Naive thymus-derived CD8-positive, alpha-beta T cell (primary cell): ENCODE results near the gene WLS. TPM values are rescaled to one million over a fixed set of nuclear protein-coding genes. Genes with fewer than 3 reads are reported as not detected.

Experiments
- ATAC-seq, 2 donors: fragments of 150-1000 bp; cut with Tn5 transposase in 1 of 2; sonication (Bioruptor Pico), chemical (Tn5 transposase) in 1 of 2; 1 replicate in 1 of 2; 2 replicates in 1 of 2; pipeline ENCODE4 v1.10.0; 2021; ENCODE audit warnings: mild to moderate bottlenecking in 2 of 2, moderate library complexity in 2 of 2
- POLR2A ChIA-PET: fragments of 350-600 bp; sonication (Branson Sonifier 250); formaldehyde crosslinking; loops from one replicate; lab custom pipeline; 2021; ENCODE audit warnings: antibody characterized with exemption; lab: Charles Lee
- DNase-seq, 10 donors: peaks; one replicate each; pipeline versions ENCODE4 v3.0.0 to v3.0.0-alpha.2; 2020 to 2022
- H3K27ac Mint-ChIP-seq, 10 donors: one replicate each; pipeline ENCODE4 v1.8.0; 2020 to 2022; ENCODE audit warnings: mild to moderate bottlenecking in 10 of 10, mixed read lengths in 10 of 10, moderate library complexity in 4 of 10, inconsistent platforms in 1 of 10
- H3K27me3 Mint-ChIP-seq, 5 donors: one replicate each; pipeline ENCODE4 v1.8.0; 2021 to 2022; ENCODE audit warnings: mixed read lengths in 5 of 5
- H3K36me3 Mint-ChIP-seq, 3 donors: one replicate each; pipeline ENCODE4 v1.8.0; 2020 to 2022; ENCODE audit warnings: mixed read lengths in 3 of 3, mild to moderate bottlenecking in 2 of 3, inconsistent platforms in 1 of 3
- H3K4me1 Mint-ChIP-seq, 4 donors: one replicate each; pipeline ENCODE4 v1.8.0; 2021 to 2022; ENCODE audit warnings: mixed read lengths in 4 of 4
- H3K4me3 Mint-ChIP-seq, 10 donors: one replicate each; pipeline ENCODE4 v1.8.0; 2020 to 2022; ENCODE audit warnings: mild to moderate bottlenecking in 10 of 10, mixed read lengths in 10 of 10, moderate library complexity in 6 of 10, inconsistent platforms in 1 of 10
- H3K9me3 Mint-ChIP-seq, 9 donors: one replicate each; pipeline ENCODE4 v1.8.0; 2020 to 2022; ENCODE audit warnings: mixed read lengths in 9 of 9, mild to moderate bottlenecking in 3 of 9, inconsistent platforms in 1 of 9, moderate library complexity in 1 of 9
- polyA plus RNA-seq, 3 donors: library from polyadenylated mRNA; unstranded; fragments of 300-500 nt; fragmentation: Illumina TruSeq; gene quantifications; one replicate each; pipeline ENCODE4 v1.2.3, GENCODE V29; 2021
- total RNA-seq, 8 experiments: library from RNA in 2 of 8; stranded (reverse) in 2 of 8; gene quantifications; one replicate each; pipeline ENCODE4 v1.2.3 and lab custom pipeline; 2021 to 2026

WLS gene
- total and polyA plus RNA-seq, 5 experiments from 2014 or later: not detected

DNA sequence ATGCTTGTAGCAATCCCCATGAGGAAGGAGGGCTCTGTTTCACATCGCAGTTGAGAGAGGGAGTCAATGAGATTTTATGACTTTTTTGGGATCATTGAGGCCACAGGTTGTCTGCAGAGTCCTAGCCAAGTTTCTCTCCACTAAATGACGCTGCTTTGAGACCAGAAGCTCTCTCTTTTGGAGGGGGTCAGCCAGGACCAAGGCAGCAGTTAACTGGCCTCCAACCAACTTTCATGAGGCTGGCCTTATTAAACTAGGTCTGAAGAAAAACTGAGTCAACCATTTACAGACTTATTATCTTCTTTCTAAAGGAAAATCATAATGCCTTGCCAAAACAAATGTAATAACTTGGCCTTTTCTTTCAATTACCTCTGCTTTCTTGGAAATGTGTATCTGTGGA is 8.6 kb downstream of the WLS start:
- DNase-seq: no peak
- Mint-ChIP-seq H3K4me3 (no peak overlapping the region), H3K27ac (no peak overlapping the region), H3K4me1 (no peaks in the 10 kb centered on the region), H3K36me3 (peaks cover 0 to 1% (median 0%) of the 10 kb centered on the region in 3 donors), H3K9me3 (peaks cover 0 to 3% (median 0%) of the 10 kb centered on the region in 9 donors), H3K27me3 (peaks cover 6 to 32% (median 21%) of the 10 kb centered on the region in 5 donors)
- POLR2A ChIA-PET: no interaction called here
- no peak for ATAC-seq

DNA sequence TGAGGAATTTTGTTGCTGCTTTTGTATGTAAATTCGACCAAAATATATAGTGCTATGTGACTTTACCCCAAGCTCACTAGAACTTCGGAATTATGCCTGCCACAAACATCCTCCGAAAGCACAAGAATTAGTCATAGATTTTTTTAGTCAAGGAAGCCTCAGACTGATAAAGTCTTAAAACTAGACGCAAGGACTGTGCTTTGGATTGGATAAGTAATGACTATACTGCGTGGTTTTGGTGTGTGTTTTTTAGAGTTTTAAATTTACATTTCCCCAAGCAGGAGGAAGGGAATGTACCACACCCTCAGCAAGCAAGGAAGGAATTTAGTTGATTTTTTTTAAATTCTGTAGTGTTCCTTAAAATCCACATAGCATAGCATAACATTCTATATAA is 10.3 kb downstream of the WLS start:
- POLR2A ChIA-PET: no interaction called here
- no peaks in the 10 kb centered on the region for H3K4me1 Mint-ChIP-seq
- H3K27ac Mint-ChIP-seq: no peak overlapping the region
- ATAC-seq (no peak), DNase-seq (no peak)
- peaks cover 0 to 3% (median 0%) of the 10 kb centered on the region in 9 donors for H3K9me3 Mint-ChIP-seq
- H3K27me3 Mint-ChIP-seq: peaks cover 7 to 29% (median 20%) of the 10 kb centered on the region in 5 donors
- no peak overlapping the region for H3K4me3 Mint-ChIP-seq
- peaks cover 0 to 1% (median 0%) of the 10 kb centered on the region in 3 donors for H3K36me3 Mint-ChIP-seq

DNA sequence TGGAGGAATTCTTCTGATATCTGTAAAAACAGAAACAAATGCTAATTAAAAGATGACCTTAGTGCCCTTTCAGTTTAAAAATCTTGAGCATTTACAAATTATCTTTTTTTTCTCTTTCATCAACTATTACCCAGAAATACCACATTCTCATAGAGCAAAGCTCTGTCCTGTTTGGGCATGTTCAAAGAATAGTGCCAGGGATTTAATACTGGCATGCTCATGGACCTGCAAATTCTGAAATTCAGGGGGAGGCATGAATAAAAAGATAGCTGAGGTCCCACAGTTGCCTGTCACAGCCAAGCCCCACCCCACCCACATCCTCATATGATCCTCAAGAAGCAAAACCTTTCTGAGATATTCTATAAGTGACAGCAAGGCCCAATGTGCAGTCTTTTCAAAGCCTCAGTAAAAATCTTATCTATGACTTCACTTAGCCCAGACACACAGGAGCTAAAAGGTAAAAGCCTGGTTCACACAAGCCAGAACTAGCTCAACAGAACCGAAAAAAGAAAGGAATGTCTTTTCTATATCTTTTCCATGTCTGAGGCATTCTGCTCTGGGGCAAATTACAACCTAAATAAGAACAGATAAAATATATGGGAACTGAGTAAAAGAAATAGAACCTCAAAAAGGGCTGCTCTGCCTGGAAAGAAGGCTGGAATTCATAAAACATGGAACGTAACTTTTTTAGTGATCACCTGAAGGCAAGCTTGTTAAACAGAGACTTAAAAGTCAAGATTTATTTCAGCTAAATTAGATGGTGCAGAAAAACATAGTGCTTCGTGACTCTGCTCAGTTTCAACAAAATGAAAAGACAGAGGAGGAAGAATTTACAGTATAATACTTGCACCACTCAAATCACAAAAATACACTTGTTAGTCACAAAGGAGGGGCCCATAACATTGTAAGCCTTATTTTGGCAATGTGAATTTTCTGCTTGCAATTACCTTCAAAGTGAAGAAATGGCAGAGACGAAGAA is 11.0 kb downstream of the WLS start:
- Mint-ChIP-seq H3K27ac (no peak overlapping the region), H3K36me3 (no peaks in the 10 kb centered on the region), H3K9me3 (peaks cover 0 to 3% (median 0%) of the 10 kb centered on the region in 9 donors), H3K27me3 (peaks cover 4 to 22% (median 17%) of the 10 kb centered on the region in 5 donors), H3K4me3 (no peak overlapping the region), H3K4me1 (no peaks in the 10 kb centered on the region)
- DNase-seq (no peak), ATAC-seq (no peak)
- POLR2A ChIA-PET: no interaction called here

- Mint-ChIP-seq H3K4me3 (no peak overlapping the region), H3K27me3 (peaks cover 2 to 22% (median 16%) of the 10 kb centered on the region in 5 donors), H3K36me3 (no peaks in the 10 kb centered on the region), H3K9me3 (peaks cover 0 to 3% (median 0%) of the 10 kb centered on the region in 9 donors), H3K27ac (no peak overlapping the region), H3K4me1 (no peaks in the 10 kb centered on the region)
- ATAC-seq: no peak
- no peak for DNase-seq
- POLR2A ChIA-PET: no interaction called here
Measured at GRCh38 chr1:68220420-68220819, 11.9 kb downstream of the WLS start.

GRCh38 chr1:68218490-68218889 is 13.8 kb downstream of the WLS start:
- no peak overlapping the region for H3K4me3 Mint-ChIP-seq
- H3K27ac Mint-ChIP-seq: no peak overlapping the region
- DNase-seq: no peak
- no peaks in the 10 kb centered on the region for H3K9me3 Mint-ChIP-seq
- POLR2A ChIA-PET: no interaction called here
- H3K36me3 Mint-ChIP-seq: no peaks in the 10 kb centered on the region
- H3K27me3 Mint-ChIP-seq: peaks cover 3 to 9% (median 6%) of the 10 kb centered on the region in 5 donors
- H3K4me1 Mint-ChIP-seq: no peaks in the 10 kb centered on the region
- ATAC-seq: no peak

- Mint-ChIP-seq H3K4me1 (no peaks in the 10 kb centered on the region), H3K27ac (no peak overlapping the region), H3K4me3 (no peak overlapping the region), H3K9me3 (no peaks in the 10 kb centered on the region), H3K27me3 (peaks cover 0 to 6% (median 3%) of the 10 kb centered on the region in 5 donors), H3K36me3 (no peaks in the 10 kb centered on the region)
- POLR2A ChIA-PET: no interaction called here
- no peak for ATAC-seq
- DNase-seq: no peak
Measured at GRCh38 chr1:68217618-68218017, 14.7 kb downstream of the WLS start.

DNA sequence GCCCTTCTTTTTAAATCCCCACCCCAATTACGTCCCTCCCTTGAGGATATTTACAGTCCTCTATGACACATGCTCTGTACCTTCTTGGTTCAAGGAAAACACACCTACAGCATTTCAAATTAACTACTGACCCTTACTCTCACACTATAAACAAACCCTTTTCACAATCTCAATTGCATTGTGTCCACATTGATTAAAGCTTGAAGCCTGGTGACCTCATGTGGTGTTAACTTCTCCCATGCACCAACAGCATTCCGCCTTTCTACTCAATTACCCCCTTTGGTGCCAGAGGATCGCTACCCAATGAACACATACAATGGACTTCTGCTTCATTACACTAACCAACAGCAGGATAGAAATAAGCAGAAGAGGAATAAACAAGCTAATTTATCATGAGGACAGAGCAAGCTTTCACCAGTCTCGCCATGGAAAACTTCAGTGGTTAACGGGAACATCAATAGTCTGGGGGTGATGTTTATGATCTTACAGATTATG is 15.2 kb downstream of the WLS start:
- H3K4me1 Mint-ChIP-seq: no peaks in the 10 kb centered on the region
- DNase-seq (no peak), ATAC-seq (no peak)
- H3K4me3 Mint-ChIP-seq: no peak overlapping the region
- POLR2A ChIA-PET: no interaction called here
- no peak overlapping the region for H3K27ac Mint-ChIP-seq
- H3K36me3 Mint-ChIP-seq: no peaks in the 10 kb centered on the region
- H3K9me3 Mint-ChIP-seq: no peaks in the 10 kb centered on the region
- peaks cover 0 to 8% (median 3%) of the 10 kb centered on the region in 5 donors for H3K27me3 Mint-ChIP-seq

DNA sequence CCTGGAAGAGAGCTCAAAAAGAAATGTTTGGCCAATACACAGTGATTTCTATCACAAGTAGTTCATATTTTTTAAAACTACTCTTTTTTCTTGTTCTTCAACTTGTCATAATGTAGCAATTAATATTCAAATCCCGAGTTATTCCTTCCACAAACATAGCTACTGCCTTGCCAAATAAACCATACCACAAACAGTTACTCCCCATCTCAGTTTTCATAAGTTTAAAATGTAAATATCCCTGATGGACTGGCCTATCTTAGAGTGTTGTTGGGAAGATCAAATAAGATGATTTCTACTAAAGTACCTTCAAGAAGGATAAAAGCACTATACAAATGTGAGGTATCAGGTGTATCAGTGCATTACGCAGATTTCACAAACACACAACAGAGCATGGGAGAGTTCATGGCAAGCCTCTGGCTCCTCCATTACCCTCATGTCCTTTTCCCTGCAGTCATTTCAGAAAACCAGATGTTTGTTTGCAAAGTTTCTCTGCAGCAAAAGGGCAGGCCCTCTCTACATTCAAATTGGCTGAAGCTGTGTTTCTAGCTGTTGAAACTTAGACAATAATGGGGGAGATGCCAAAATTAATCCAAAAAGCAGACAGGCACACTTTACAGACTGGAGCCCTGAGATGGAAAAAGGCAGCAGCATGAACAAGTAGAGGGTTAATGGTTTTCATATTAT is 16.1 kb downstream of the WLS start:
- POLR2A ChIA-PET: no interaction called here
- no peaks in the 10 kb centered on the region for H3K36me3 Mint-ChIP-seq
- no peaks in the 10 kb centered on the region for H3K9me3 Mint-ChIP-seq
- no peaks in the 10 kb centered on the region for H3K4me1 Mint-ChIP-seq
- no peak for ATAC-seq
- no peak overlapping the region for H3K4me3 Mint-ChIP-seq
- DNase-seq: no peak
- peaks cover 0 to 14% (median 3%) of the 10 kb centered on the region in 5 donors for H3K27me3 Mint-ChIP-seq
- no peak overlapping the region for H3K27ac Mint-ChIP-seq

DNA sequence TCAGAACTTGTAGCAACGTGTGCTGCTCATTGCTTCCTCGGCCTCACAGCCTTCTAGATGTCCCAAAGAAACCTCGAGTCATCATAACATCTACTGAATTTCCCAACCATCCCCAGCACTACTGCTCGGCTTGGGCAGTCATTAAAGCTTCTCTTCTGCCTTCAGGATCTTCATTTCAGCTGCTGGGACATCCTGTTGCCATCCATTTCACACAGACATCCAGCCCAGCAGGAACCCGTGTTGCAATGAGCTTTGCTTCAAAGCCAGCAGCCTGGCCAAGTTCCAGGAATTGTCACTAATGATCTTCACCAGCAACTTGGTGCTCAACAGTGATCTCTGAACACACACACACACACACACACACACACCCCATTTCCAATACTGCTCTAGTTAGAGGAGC is 18.5 kb downstream of the WLS start:
- H3K27ac Mint-ChIP-seq: no peak overlapping the region
- H3K9me3 Mint-ChIP-seq: peaks cover 0 to 4% (median 0%) of the 10 kb centered on the region in 9 donors
- no peak for DNase-seq
- H3K36me3 Mint-ChIP-seq: no peaks in the 10 kb centered on the region
- H3K4me3 Mint-ChIP-seq: no peak overlapping the region
- peaks cover 0 to 8% (median 4%) of the 10 kb centered on the region in 5 donors for H3K27me3 Mint-ChIP-seq
- no peaks in the 10 kb centered on the region for H3K4me1 Mint-ChIP-seq
- no peak for ATAC-seq
- POLR2A ChIA-PET: no interaction called here

GRCh38 chr1:68211761-68212380 is 20.5 kb downstream of the WLS start:
- Mint-ChIP-seq H3K4me1 (no peaks in the 10 kb centered on the region), H3K36me3 (no peaks in the 10 kb centered on the region), H3K27ac (no peak overlapping the region), H3K27me3 (peaks cover 0 to 8% (median 4%) of the 10 kb centered on the region in 5 donors), H3K4me3 (no peak overlapping the region), H3K9me3 (peaks cover 0 to 4% (median 0%) of the 10 kb centered on the region in 9 donors)
- POLR2A ChIA-PET: no interaction called here
- no peak for DNase-seq
- ATAC-seq: no peak

- H3K36me3 Mint-ChIP-seq: no peaks in the 10 kb centered on the region
- no peaks in the 10 kb centered on the region for H3K4me1 Mint-ChIP-seq
- no peak for DNase-seq
- POLR2A ChIA-PET: no interaction called here
- no peak overlapping the region for H3K4me3 Mint-ChIP-seq
- H3K9me3 Mint-ChIP-seq: peaks cover 0 to 4% (median 0%) of the 10 kb centered on the region in 9 donors
- no peak overlapping the region for H3K27ac Mint-ChIP-seq
- peaks cover 0 to 8% (median 4%) of the 10 kb centered on the region in 5 donors for H3K27me3 Mint-ChIP-seq
- ATAC-seq: no peak
Measured at GRCh38 chr1:68210829-68211228, 21.5 kb downstream of the WLS start.

- Mint-ChIP-seq H3K4me3 (no peak overlapping the region), H3K4me1 (no peaks in the 10 kb centered on the region), H3K9me3 (peaks cover 0 to 4% (median 0%) of the 10 kb centered on the region in 9 donors), H3K27me3 (peaks cover 0 to 8% (median 4%) of the 10 kb centered on the region in 5 donors), H3K36me3 (no peaks in the 10 kb centered on the region), H3K27ac (no peak overlapping the region)
- DNase-seq (no peak), ATAC-seq (no peak)
- POLR2A ChIA-PET: no interaction called here
Measured at GRCh38 chr1:68210027-68210426, 22.3 kb downstream of the WLS start.
